A549 (cell line): Measurements from ENCODE around the gene SCUBE1. TPM values are rescaled to one million over a fixed set of nuclear protein-coding genes. Genes with fewer than 3 reads are reported as not detected.

Experiments used
- ATAC-seq, 2 experiments: fragments of 200-7000 bp in 1 of 2; fragments of >200 bp in 1 of 2; cut with Nextera tagmentation in 1 of 2; cut with Tn5 transposase in 1 of 2; 3 replicates each; pipeline versions ENCODE4 v1.8.0 to v1.9.1; 2018 to 2020; ENCODE audit warnings: mild to moderate bottlenecking in 1 of 2, moderate library complexity in 1 of 2
- CTCF ChIA-PET: fragments of 300-600 bp; sonication (Branson Sonifier 250); formaldehyde crosslinking; extraction: SDS; loops from one replicate; lab custom pipeline; 2021; ENCODE audit warnings: antibody characterized with exemption, inconsistent platforms; lab: Yijun Ruan, JAX
- POLR2A ChIA-PET: fragments of 350-600 bp; formaldehyde crosslinking; extraction: SDS; loops from one replicate; lab custom pipeline; 2021; ENCODE audit warnings: antibody characterized with exemption, inconsistent platforms; lab: Yijun Ruan, JAX
- DNase-seq, 2 experiments: peaks; one replicate each; pipeline versions ENCODE4 v3.0.0 to v3.0.0-alpha.2; 2011 to 2016; ENCODE audit warnings: low read depth in 1 of 2, low spot score in 1 of 2
- FAIRE-seq: peaks from 2 replicates; lab custom pipeline; 2011; peaks lifted over from hg19 to GRCh38; lab: Jason Lieb, UNC
- H3K27ac ChIP-seq, 2 experiments: fragments of >200 bp; sonication (Bioruptor Twin); formaldehyde crosslinking; 3 replicates each; pipeline ENCODE4 v1.5.1; 2016 to 2017
- H3K4me1 ChIP-seq: fragments of >200 bp; sonication (Bioruptor Twin); formaldehyde crosslinking; 3 replicates; pipeline ENCODE4 v1.6.1; 2016
- H3K4me2 ChIP-seq: fragments of >200 bp; sonication (Bioruptor Twin); formaldehyde crosslinking; 3 replicates; pipeline ENCODE4 v1.6.1; 2016
- H3K4me3 ChIP-seq: fragments of >200 bp; sonication (Bioruptor Twin); formaldehyde crosslinking; 3 replicates; pipeline ENCODE4 v1.5.1; 2016
- H3K9me3 ChIP-seq: fragments of >200 bp; sonication (Bioruptor Twin); formaldehyde crosslinking; 3 replicates; pipeline ENCODE4 v1.6.1; 2016
- ATOH8 ChIP-seq: fragments of 250-450 bp; sonication (Bioruptor Pico); IDR thresholded peaks from 2 replicates; pipeline ENCODE4 v1.5.0; 2020; ENCODE audit warnings: low read depth, mild to moderate bottlenecking, moderate library complexity
- BHLHE40 ChIP-seq: IDR thresholded peaks from 2 replicates; pipeline ENCODE4 v1.6.1; 2012; ENCODE audit warnings: low read depth, low read length, inconsistent platforms
- CBX2 ChIP-seq: fragments of 200-600 bp; sonication (generic); IDR thresholded peaks from 2 replicates; pipeline ENCODE4 v1.6.1; 2016; ENCODE audit warnings: low read depth, mild to moderate bottlenecking, borderline replicate concordance
- CBX8 ChIP-seq: fragments of 200-600 bp; sonication (generic); IDR thresholded peaks from 2 replicates; pipeline ENCODE4 v1.6.1; 2016
- CHD2 ChIP-seq: fragments of 150-350 bp; IDR thresholded peaks from 2 replicates; pipeline ENCODE4 v1.6.1; 2014; ENCODE audit warnings: low read length; ENCODE audit not compliant: partially characterized antibody
- E2F6 ChIP-seq: IDR thresholded peaks from 2 replicates; pipeline ENCODE4 v1.6.1; 2012; ENCODE audit warnings: low read depth, borderline replicate concordance
- EP300 ChIP-seq, 2 experiments: fragments of >200 bp; sonication (Bioruptor Twin); formaldehyde crosslinking; IDR thresholded peaks; 2 replicates in 1 of 2; 3 replicates in 1 of 2; pipeline ENCODE4 v1.6.1; 2016 to 2017
- ESRRA ChIP-seq: fragments of 150-350 bp; IDR thresholded peaks from 2 replicates; pipeline ENCODE4 v1.6.1; 2014; ENCODE audit warnings: mild to moderate bottlenecking, low read length, borderline replicate concordance
- FOSB ChIP-seq: fragments of 250-450 bp; sonication (Bioruptor Pico); IDR thresholded peaks from 2 replicates; pipeline ENCODE4 v1.5.0; 2020; ENCODE audit warnings: mild to moderate bottlenecking, moderate library complexity
- FOSL2 ChIP-seq, 2 experiments: fragments of 450-650 bp in 1 of 2; fragments of >200 bp in 1 of 2; sonication (Bioruptor Twin) in 1 of 2; formaldehyde crosslinking; IDR thresholded peaks; 2 replicates each; pipeline versions ENCODE4 v1.5.0 to v1.6.1; 2016 to 2020; ENCODE audit warnings: mild to moderate bottlenecking in 1 of 2, moderate library complexity in 1 of 2
- GATA3 ChIP-seq: IDR thresholded peaks from 2 replicates; pipeline ENCODE4 v1.6.1; 2012; ENCODE audit warnings: borderline replicate concordance
- HDAC2 ChIP-seq: fragments of 200-600 bp; sonication (generic); IDR thresholded peaks from 2 replicates; pipeline ENCODE4 v1.6.1; 2016
- HES2 ChIP-seq: fragments of >200 bp; sonication (Bioruptor Twin); formaldehyde crosslinking; IDR thresholded peaks from 2 replicates; pipeline ENCODE4 v1.6.1; 2016
- HOXB13 ChIP-seq: fragments of 250-450 bp; sonication (Bioruptor Pico); IDR thresholded peaks from 2 replicates; pipeline ENCODE4 v1.5.0; 2020; ENCODE audit warnings: low read depth, mild to moderate bottlenecking, moderate library complexity
- HOXB5 ChIP-seq: fragments of 250-450 bp; sonication (Bioruptor Pico); IDR thresholded peaks from 2 replicates; pipeline ENCODE4 v1.5.0; 2020; ENCODE audit warnings: mild to moderate bottlenecking, moderate library complexity
- JUN ChIP-seq, 2 experiments: fragments of >200 bp; sonication (Bioruptor Twin); formaldehyde crosslinking; IDR thresholded peaks; 2 replicates in 1 of 2; 3 replicates in 1 of 2; pipeline ENCODE4 v1.6.1; 2016 to 2017
- JUNB ChIP-seq: fragments of >200 bp; sonication (Bioruptor Twin); formaldehyde crosslinking; IDR thresholded peaks from 2 replicates; pipeline ENCODE4 v1.6.1; 2016
- KDM5A ChIP-seq: fragments of 200-600 bp; sonication (generic); IDR thresholded peaks from 2 replicates; pipeline ENCODE4 v1.6.1; 2016; ENCODE audit warnings: antibody characterized with exemption, mild to moderate bottlenecking
- MAX ChIP-seq: IDR thresholded peaks from 2 replicates; pipeline ENCODE4 v1.6.1; 2012
- NFE2L2 ChIP-seq: fragments of 150-350 bp; conservative IDR thresholded peaks from 2 replicates; pipeline ENCODE4 v1.6.1; 2014; ENCODE audit warnings: low read length
- NR3C1 ChIP-seq: fragments of >200 bp; sonication (Bioruptor Twin); formaldehyde crosslinking; IDR thresholded peaks from 3 replicates; pipeline ENCODE4 v1.6.1; 2017
- POLR2A ChIP-seq: IDR thresholded peaks from 2 replicates; pipeline ENCODE4 v1.6.1; 2012; ENCODE audit warnings: mild to moderate bottlenecking, low read length
- RARB ChIP-seq: fragments of 250-450 bp; sonication (Bioruptor Pico); IDR thresholded peaks from 2 replicates; pipeline ENCODE4 v1.8.0; 2021; ENCODE audit warnings: mild to moderate bottlenecking, moderate library complexity
- SMC3 ChIP-seq: fragments of >200 bp; sonication (Bioruptor Twin); formaldehyde crosslinking; IDR thresholded peaks from 3 replicates; pipeline ENCODE4 v1.6.1; 2018; ENCODE audit warnings: inconsistent platforms
- SREBF2 ChIP-seq: fragments of 450-650 bp; IDR thresholded peaks from 2 replicates; pipeline ENCODE4 v1.6.1; 2014; ENCODE audit warnings: mild to moderate bottlenecking, moderate library complexity
- TFCP2L1 ChIP-seq: fragments of 250-450 bp; sonication (Bioruptor Pico); IDR thresholded peaks from 2 replicates; pipeline ENCODE4 v1.5.0; 2021; ENCODE audit warnings: mild to moderate bottlenecking
- ZC3H11A ChIP-seq: fragments of 450-650 bp; IDR thresholded peaks from 2 replicates; pipeline ENCODE4 v1.6.1; 2014; ENCODE audit warnings: antibody characterized with exemption, mild to moderate bottlenecking
- ZSCAN20 ChIP-seq: fragments of 250-450 bp; sonication (Bioruptor Pico); IDR thresholded peaks from 2 replicates; pipeline ENCODE4 v1.8.0; 2022; ENCODE audit warnings: mild to moderate bottlenecking, moderate library complexity
- WGBS: methylation state at CpG from one replicate; pipeline ENCODE4 v1.1.6; 2017; ENCODE audit errors: missing lambda C conversion rate; 5-methylcytosine and 5-hydroxymethylcytosine counted together
- polyA plus RNA-seq, 4 experiments: library from polyadenylated mRNA; depleted of rRNA in 3 of 4; stranded (reverse); fragments of >200 nt; fragmentation: RNase III in 1 of 4; extraction: RNeasy Plus Mini Kit Qiagen cat#74134 plus additional on column Dnase treatment in 1 of 4; gene quantifications; 2 replicates in 3 of 4; 3 replicates in 1 of 4; pipeline ENCODE4 v1.2.3, GENCODE V29; 2011 to 2017
- TF ChIP-seq, protein P1 (sequence below): fragments of 150-350 bp; IDR thresholded peaks from 2 replicates; pipeline ENCODE4 v1.6.1; 2014; ENCODE audit warnings: low read depth, mild to moderate bottlenecking, low read length

Gene SCUBE1
- polyA plus RNA-seq, 2 of the 4 experiments (the other 2 are of a cell fraction): 0.01 to 0.12 TPM

DNA sequence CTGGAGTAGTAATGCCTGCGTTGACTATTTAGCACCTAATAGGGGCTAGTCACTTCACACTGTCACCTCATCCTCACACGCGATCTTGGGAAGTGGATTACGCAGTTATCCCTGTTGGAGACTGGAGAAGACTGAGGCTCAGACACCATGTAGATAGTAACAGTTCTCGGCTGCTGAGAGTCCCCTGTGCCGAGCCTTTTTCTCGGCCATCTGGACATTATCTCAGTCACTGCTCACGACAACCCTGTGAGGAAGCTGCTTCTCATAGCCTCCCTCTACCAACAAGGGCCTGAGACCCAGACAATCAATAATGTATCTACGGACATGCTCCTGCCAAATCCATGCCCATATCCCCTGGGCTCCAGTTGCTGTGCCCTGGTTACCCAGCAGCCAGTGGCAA is 25.9 kb downstream of the SCUBE1 start:
- Histone ChIP-seq H3K4me1 (no peaks in the 10 kb centered on the region), H3K4me3 (no peak overlapping the region), H3K9me3 (no peaks in the 10 kb centered on the region), H3K27ac (no peak overlapping the region)
- DNase-seq (no peak), FAIRE-seq (no peak)
- CTCF ChIA-PET: interaction anchor here (1.0 to 1.8 kb wide), 3 partner anchors 29 to 79 kb away, joined by 3 to 5 read pairs (median 3); no protein-coding TSS in a partner anchor
- WGBS: 83% methylated on average over 9 of the region's 9 CpGs
- no peak for TF ChIP-seq KDM5A
- no peak for TF ChIP-seq NR3C1
- no peak for TF ChIP-seq CBX8
- TF ChIP-seq HDAC2: no peak
- TF ChIP-seq E2F6: no peak
- no peak for TF ChIP-seq POLR2A
- TF ChIP-seq ESRRA: no peak
- no peak for TF ChIP-seq CHD2
- no peak for TF ChIP-seq JUN (IDR thresholded peaks at IDR 0.05)
- TF ChIP-seq RARB (CRISPR knock-in tag): no peak
- TF ChIP-seq JUNB: no peak
- TF ChIP-seq HOXB13 (CRISPR knock-in tag): no peak
- no peak for TF ChIP-seq BHLHE40
- TF ChIP-seq, all 56 proteins: peak for 0
- no peak overlapping the region for H3K4me2 ChIP-seq
- ATAC-seq: no peak
- POLR2A ChIA-PET: no interaction called here

- ChIA-PET CTCF (interaction anchor here (2.0 kb wide), 1 partner anchor 31 kb away, joined by 9 read pairs; no protein-coding TSS in a partner anchor), POLR2A (no interaction called here)
- ATAC-seq (no peak), DNase-seq (no peak), FAIRE-seq (no peak)
- Histone ChIP-seq H3K4me1 (no peaks in the 10 kb centered on the region), H3K27ac (no peak overlapping the region), H3K4me2 (no peak overlapping the region), H3K4me3 (no peak overlapping the region), H3K9me3 (no peaks in the 10 kb centered on the region)
- TF ChIP-seq CBX2: no peak
- no peak for TF ChIP-seq SMC3
- no peak for TF ChIP-seq ZC3H11A
- TF ChIP-seq FOSB (CRISPR knock-in tag): no peak
- no peak for TF ChIP-seq EP300 (IDR thresholded peaks at IDR 0.05)
- TF ChIP-seq HOXB13 (CRISPR knock-in tag): no peak
- no peak for TF ChIP-seq JUNB
- no peak for TF ChIP-seq TFCP2L1
- TF ChIP-seq SREBF2: no peak
- TF ChIP-seq, protein P1, sequence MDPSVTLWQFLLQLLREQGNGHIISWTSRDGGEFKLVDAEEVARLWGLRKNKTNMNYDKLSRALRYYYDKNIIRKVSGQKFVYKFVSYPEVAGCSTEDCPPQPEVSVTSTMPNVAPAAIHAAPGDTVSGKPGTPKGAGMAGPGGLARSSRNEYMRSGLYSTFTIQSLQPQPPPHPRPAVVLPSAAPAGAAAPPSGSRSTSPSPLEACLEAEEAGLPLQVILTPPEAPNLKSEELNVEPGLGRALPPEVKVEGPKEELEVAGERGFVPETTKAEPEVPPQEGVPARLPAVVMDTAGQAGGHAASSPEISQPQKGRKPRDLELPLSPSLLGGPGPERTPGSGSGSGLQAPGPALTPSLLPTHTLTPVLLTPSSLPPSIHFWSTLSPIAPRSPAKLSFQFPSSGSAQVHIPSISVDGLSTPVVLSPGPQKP: no peak
- no peak for TF ChIP-seq ZSCAN20 (CRISPR knock-in tag)
- TF ChIP-seq NFE2L2: no peak
- TF ChIP-seq E2F6: no peak
- TF ChIP-seq GATA3: no peak
- TF ChIP-seq FOSL2 (IDR thresholded peaks at IDR 0.05): no peak
- no peak for TF ChIP-seq FOSL2 (CRISPR knock-in tag; IDR thresholded peaks at IDR 0.05)
- 39% methylated on average over 6 of the region's 9 CpGs for whole genome bisulfite sequencing
Measured at GRCh38 chr22:43315687-43316217, 27.4 kb downstream of the SCUBE1 start.

DNA sequence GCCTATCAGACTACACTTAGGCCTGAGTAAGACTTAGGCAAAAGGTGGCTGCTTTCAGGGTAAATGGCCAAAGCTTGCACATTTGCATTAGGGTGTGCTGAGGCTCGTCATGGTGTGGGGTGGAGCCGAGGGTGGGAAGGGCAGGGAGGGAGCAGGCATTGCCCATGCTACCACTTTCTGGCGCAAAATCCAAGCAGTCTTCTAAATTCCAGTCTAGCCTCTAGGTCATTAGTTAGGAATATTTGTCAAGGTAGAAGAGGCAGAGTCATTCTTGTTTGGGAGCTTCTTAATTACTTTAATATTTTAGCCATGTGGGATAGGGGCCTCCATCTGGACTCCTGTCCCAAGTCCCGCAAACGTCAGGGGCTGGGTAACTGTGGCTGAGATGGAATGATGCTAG is 28.6 kb downstream of the SCUBE1 start:
- ATAC-seq (no peak), DNase-seq (no peak)
- H3K9me3 ChIP-seq: no peaks in the 10 kb centered on the region
- CTCF ChIA-PET: interaction anchor here (2.0 to 2.2 kb wide), 2 partner anchors 32 to 41 kb away, joined by 7 to 9 read pairs; no protein-coding TSS in a partner anchor
- 84% methylated on average over 3 of the region's 5 CpGs for WGBS
- H3K4me3 ChIP-seq: no peak overlapping the region
- no peak overlapping the region for H3K27ac ChIP-seq
- TF ChIP-seq GATA3 (no peak), ATOH8 (no peak), HOXB5 (no peak), HES2 (no peak), MAX (no peak), ZSCAN20 (CRISPR knock-in tag) (no peak), SREBF2 (no peak)
- TF ChIP-seq, all 56 proteins: peak for 0
- POLR2A ChIA-PET: no interaction called here
- no peak overlapping the region for H3K4me2 ChIP-seq
- FAIRE-seq: no peak
- no peaks in the 10 kb centered on the region for H3K4me1 ChIP-seq
